GM10266 (cell line): ENCODE results near the gene WDR72.

Source experiments
- DNase-seq: peaks from one replicate; pipeline ENCODE4 v3.0.0; 2012; ENCODE audit errors: extremely low spot score
- CTCF ChIP-seq: IDR thresholded peaks from 2 replicates; pipeline ENCODE4 v1.5.1; 2012; ENCODE audit warnings: mild to moderate bottlenecking, low read depth; ENCODE audit not compliant: control insufficient read depth, insufficient read depth; ENCODE audit errors: missing control alignments

The WDR72 gene

GRCh38 chr15:53665930-53666329 is 93.5 kb downstream of the WDR72 start:
- DNase-seq: no peak
- TF ChIP-seq CTCF: no peak

- DNase-seq: no peak
- TF ChIP-seq CTCF: no peak
Observed at GRCh38 chr15:53658827-53659555, 100.5 kb downstream of the WDR72 start.

- no peak for DNase-seq
- TF ChIP-seq CTCF: no peak
Observed at GRCh38 chr15:53658255-53658654, 101.2 kb downstream of the WDR72 start.

GRCh38 chr15:53648934-53649333 is 110.5 kb downstream of the WDR72 start:
- no peak for DNase-seq
- no peak for TF ChIP-seq CTCF

GRCh38 chr15:53644660-53645059 is 114.8 kb downstream of the WDR72 start:
- no peak for TF ChIP-seq CTCF
- DNase-seq: no peak

- no peak for DNase-seq
- no peak for TF ChIP-seq CTCF
Observed at GRCh38 chr15:53634517-53635106, 124.9 kb downstream of the WDR72 start.

- TF ChIP-seq CTCF: no peak
- DNase-seq: no peak
Observed at GRCh38 chr15:53627279-53627678, 132.2 kb downstream of the WDR72 start.
